Hematopoietic multipotent progenitor cell treated with erythropoietin and hydrocortisone succinate and interleukin-3 and kit ligand, for 17 days (in vitro differentiated cells): ENCODE results near the gene ALPL.
A peak's percentile ranks its signal among the peaks of the same experiment; 100 is the strongest.

Source experiments
- DNase-seq: peaks from one replicate; pipeline ENCODE4 v3.0.0-alpha.2; 2015; ENCODE audit warnings: low spot score

The ALPL gene

DNA sequence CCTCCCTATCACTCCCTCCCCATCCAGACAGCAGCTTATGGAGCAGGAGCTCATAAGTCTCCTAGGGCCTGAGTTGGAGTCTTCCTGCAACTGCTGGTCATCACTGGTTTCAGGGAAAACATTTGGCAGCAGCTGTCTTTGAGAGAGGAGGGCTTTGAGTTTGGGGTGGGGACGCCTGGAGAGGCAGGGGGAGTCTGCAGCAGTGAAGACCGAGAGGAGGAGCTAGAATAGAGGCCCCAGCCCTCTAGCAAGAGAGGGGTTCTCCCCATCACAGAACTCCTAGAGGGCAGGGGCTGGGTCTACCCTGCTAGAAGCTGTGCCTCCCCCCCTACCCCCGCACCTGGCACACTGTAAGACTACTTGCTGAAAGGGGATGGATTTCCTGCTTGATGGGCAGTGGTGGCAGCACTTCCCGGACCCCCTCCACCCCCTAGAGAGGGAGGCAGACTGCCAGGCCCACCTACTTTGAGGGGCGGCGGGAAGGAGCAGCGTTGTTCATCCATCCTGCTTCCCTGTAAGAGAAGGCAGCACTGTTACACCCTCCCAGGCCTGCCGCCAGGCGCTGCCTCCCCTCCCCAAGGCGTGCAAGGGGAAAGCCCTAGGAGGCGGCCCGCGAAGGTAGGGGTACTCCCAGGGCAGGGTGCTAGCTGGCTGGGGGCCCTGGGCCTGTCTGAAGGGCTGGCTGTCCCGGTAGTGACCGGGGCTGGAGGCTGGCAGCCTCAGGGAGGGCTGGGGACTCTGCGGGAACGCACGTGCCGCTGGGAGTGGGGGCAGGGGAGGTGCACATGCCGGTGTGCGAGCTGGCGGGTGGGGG, 109.5 kb downstream of the ALPL start:
- no peak for DNase-seq

DNA sequence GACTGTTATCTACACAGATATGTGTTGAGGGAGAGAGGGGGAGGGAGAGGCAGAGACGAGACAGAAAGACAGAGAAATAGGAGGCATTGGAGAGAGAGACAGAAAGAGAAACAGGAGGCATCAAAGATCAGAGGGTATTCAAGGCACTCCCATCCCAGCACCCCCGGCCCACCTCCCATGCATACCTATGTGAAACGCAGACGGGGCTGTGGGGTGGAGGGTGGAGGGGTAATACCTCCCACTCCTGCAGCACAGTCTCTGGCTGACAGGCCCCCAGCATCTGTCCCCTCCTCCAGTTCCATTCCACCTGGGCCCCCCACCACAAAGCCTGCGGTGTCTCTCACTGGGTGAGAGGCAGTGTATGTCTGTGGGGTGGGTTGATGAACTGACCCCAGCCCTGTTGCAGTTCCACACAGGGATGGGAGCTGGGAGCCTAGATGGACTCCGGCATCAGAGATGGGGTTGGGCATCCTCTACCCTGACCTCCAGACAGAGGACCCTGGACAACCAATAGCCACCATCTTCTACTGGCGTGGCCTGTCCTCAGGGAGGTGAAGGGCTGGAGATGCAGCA, 110.2 kb downstream of the ALPL start:
- no peak for DNase-seq

DNA sequence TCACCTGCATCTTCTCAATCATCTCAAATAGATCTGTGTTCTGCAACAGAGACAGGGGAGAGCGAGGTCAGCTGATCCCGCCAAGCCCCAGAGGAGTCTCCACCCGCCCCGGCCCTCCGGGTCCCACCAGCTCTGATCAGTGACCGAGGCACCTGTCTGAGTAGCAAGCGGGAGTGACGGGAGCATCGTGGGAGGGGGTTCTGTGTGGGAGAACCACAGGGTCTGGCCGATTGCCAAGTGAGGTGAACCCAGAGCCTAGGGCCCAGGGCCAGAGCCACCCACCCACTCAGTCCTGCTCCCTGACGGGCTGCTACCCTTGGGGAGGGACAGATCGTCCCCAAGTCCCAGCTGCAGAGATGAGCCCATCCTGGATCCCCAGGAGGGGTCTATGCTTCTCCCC, 110.8 kb downstream of the ALPL start:
- DNase-seq = no peak

DNA sequence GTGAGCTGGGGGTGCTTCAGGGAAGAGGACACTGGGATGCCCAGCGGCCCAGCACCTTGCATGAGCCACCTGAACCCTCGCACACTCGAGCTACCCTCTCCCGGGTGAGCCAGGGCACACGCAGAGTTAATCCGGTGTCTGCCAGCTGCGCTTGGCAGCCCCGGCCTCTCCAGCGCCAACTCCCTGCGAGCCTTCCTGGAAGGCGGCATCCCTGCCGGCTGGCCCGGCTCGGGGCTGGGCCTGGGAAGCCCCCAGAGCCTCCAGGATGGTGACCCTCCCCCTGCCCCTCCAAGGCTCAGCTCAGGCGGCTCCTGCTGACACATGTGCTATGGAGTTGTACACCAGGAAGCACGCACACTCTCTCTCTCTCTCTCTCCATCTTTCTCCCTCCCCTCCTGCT, 111.3 kb downstream of the ALPL start:
- DNase-seq = no peak

DNA sequence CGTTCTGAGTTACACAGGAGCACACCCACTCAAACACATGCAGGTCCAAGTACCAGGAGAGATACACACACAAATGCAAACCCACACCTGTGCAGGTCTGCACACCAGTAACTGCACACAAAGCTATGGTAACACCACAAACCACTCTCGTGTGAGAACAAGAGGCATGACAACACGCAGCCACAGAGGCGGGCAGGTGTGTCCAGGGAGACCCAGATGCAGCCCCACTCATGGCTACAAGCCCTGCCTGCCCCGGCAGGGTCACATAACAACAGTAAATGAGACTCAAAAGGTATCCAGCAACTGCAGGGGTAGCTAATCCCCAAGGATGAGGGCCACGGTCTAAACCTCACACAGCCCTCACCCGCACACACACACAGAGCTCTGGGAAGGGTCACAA, 111.8 kb downstream of the ALPL start:
- no peak for DNase-seq

DNA sequence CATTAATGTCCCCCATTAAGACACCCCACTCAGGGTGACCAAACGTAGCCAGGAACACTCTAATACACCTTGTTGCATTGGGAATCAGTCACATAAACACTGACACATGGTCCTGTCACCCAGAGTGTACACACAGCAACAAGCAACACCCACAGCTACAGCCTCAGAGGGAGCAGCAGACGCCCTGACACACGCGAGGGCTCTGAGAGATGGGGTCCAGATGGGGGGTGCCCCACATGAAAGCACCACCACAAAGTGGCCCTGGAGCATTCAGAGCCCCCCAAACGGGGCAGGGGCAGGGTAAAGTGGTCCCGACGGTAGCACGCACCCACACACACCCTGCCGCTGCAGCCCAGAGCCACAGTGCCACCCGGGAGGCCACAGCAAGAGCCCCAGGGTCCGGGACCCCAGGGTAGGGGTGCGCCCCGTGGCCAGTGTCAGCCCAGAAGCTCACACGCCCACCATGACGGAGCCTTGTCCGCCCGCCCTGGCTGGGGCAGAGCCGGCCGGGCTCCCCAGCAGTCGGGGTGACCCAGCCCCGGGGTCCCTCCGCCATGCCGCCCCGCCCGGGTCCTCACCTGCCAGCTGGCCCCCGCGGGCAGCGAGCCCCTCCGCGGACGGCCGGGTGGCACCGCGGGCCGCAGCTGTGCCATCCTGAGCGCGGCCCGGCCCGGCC, 112.7 kb downstream of the ALPL start:
- no peak for DNase-seq

DNA sequence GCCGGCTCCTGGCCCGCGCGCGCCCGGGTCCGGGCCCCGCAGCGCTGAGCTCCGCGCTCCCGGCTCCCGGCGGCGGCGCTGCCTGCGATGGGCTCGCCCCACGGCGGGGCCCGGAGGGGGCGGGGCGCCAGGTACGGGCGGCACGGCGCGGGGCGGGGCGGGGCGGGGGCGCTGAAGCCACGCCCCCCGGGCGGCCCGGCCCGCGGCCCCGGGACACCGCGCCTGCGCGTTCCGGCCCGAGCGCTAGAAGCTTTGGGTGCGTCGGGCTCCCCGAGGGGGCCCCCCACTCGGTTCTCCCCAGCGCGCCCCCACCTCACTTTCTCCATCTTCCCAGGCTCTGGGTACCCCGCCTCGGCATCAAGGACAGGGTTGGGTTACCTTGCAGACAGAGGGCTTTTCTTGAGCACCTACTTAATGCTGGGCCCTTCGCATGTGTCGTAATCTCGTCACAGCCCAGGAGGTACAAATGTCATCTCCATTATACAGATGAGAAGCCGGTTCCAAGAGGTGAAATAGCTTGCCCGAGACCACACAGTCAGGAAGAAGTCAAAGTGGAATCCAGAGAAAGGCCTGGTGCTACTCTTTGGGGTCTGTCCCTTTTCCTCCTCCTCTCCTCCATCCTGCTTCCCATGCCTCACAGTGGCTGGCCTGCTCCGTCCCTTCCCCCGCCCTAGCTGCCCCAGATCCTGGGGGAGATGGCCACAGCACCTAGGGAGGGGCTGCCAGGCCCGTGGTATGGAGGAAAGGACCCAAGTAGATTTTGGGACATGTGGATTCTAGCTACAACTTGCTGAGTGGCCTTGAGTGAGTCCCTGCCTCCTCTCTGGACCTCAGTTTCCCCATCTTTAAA, 113.5 kb downstream of the ALPL start:
- peak; percentile 63 for DNase-seq

DNA sequence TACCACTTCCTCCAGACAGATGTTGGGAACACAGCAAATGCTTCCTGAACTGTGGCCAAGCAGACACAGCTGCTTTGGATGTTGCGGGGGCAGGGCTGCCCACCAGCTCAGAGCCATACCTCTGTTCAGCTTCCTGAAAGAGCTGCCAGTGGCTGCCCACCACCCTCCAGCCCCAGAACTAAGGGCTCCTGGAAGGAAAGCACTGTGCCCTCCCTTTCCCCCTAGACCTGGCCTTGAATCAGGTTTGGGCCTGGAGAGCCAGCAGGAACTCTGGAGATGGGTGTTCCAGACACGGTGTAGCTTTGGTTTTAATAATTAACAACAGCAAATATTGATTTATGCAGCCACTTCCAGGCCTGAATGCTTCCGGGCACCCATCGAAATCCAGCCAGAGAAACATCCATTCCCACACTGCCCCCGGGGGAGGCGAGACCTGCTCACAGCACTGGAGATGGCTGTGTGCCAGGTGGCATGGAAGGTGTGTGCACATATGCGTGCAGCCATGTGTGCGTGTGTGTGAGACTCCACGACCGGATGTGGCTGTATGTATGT, 114.3 kb downstream of the ALPL start:
- DNase-seq = no peak

DNA sequence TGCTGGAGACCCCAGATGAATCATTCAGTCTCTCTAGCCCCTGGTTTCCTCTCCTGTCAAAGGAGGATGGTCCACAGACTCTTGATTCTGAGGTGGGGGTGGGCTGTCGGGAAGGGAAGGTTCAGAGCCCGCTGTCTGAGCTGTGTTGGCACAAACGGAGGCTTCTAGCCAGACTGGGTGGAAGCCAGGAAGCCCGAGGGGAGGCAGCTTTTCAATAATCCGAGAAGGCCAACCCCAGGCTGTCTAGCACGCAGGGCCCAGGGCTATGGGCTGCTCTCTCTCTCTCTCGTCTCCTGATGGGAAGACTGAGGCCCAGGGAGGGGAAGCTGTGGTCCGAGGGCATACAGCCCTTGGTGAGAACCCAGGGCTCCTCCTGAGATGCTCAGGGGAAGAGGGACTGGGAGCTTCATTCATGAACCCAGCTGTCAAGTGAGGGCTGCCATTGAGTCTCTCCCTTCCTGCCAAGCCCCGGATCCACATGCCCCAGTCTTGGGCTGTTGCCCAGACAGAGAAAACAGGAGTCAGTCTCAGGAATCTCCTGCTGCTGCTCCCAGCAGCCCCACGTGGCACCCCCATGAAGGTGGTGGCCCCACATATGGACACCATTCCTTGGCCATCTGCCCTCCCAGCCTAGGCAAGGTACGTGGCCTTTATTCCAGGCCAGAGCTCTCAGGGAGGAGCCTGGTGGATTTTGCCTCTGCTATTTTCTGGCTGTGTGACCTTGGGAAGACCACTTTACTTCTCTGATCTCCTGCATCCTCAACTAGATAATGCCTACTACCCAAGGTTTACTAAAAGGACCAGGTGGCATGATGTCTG, 115.6 kb downstream of the ALPL start:
- DNase-seq = no peak

DNA sequence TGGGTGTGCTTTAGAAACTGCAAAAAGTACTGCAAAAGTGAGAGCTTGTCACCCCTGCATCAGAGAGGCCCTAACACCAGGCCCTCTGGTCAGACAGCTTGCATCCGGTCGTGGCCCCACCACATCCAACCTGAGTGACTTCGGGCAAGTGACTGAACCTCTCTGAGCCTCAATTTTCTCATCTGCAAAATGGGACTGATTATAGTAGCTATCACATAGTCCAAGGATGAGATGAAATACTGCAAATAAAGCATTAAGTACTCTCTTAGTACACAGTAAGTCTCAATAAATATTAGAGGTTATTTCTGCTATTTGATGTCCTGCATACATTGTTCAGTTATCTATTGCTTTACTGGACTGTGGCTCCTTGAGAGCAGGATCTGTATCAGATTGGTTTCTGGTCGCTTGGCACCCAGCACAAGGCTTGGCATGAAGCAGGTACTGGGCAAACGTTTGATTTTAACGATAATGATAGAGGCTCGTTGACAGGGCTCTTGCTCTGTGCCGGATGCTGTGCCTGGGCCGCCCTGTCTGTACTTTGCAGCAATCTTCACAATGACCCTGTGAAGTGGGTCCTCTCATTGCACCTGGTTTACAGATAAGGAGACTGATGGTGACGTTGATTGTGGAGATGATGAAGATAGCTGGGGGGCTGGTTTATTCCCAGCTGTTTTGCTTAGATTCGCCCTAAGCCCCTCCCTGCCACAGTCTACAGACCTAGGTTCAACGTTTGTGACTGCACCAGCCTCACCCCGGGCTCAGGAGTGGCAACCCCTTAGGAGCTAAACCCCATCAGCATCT, 116.4 kb downstream of the ALPL start:
- DNase-seq = no peak

DNA sequence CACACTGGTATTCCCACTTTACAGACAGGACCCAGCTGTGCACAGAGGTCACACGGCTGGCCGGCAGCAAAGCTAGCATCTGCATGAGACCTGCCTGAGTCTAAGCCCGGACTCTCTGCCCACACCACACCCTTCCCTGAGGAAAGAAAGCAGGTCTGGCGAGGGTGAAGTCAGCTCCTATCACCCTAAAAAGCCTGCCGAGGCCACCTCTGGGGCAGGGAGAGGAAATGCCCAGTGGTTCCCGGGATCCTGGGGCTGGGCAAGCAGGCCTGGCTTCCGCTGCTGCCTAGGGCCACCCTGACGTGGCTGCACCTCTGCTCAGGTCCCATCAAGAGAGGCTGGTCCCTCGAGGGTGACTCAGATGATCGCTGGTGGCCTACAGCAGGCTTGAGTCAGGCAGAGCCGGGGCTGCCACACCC, 117.7 kb downstream of the ALPL start:
- DNase-seq = no peak
